NCI-H1930 (cell line): Measurements from ENCODE around the gene RNF113B.

Experiments used
- DNase-seq, 2 experiments: peaks; one replicate each; lab custom pipeline; 2025; lab: John Stamatoyannopoulos, UW

RNF113B gene

DNA sequence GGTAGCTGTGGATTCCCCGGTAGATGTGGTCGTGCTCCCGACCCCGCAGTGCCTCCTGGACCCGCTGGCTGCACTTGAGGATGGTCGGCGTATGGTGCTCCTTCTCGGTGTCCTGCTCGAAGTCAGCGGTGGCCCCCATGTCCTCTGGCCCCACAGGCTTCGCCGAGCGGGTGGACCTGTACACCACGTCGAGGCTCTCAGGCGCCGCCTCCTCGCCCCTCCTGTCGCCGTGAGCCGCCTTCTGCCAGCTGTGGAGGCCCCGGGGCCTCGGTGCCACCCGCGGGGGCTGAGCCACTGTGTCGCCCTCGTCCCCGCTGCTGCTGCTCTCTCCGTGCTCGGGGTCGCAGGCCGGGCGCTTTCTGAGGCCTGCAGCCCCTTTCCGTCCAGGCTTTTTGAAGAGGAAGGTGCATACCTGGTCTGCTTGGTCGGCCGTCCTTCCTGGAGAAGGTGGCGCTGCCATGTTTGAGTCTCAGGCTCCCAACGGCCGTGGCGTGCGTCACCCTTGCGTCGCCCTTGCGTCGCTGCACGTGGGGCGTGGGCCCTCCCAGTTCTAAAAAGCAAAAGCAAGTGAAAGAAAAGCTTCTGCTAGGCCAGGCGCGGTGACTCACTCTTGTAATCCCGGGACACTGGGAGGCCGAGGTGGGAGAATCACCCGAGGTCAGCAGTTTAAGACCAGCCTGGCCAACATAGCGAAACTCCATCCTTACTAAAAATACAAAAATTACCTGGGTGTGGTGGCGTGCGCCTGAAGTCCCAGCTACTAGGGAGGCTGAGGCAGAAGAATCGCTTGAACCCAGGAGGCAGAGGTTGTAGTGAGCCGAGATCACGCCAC lies at the start of gene RNF113B:
Gene RNF113B, minus strand, starts transcription at position 493 of the 832 bp plus-strand sequence. Its CDS starts 33 bp downstream, at position 460.
- DNase-seq, result no peak

DNA sequence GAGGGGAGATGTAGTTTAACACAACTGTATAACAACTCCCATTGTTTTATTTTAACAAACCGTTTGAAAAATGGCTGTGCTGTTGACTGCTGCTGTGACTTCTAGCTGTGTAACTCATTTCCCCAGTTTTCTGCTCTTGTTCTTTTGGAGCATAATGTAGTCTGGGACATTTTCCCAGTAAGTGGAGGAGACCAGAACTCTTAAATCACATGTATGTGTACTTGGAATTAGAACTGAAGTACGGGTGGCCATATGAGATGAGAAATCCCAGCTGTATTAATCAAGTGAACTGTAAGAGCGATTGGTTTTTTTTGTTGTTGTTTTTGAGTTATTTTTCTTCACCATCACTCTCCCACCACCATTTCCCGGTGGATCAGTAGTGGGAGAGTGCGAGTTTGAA lies 49.4 kb upstream of the RNF113B start:
- no peak for DNase-seq

DNA sequence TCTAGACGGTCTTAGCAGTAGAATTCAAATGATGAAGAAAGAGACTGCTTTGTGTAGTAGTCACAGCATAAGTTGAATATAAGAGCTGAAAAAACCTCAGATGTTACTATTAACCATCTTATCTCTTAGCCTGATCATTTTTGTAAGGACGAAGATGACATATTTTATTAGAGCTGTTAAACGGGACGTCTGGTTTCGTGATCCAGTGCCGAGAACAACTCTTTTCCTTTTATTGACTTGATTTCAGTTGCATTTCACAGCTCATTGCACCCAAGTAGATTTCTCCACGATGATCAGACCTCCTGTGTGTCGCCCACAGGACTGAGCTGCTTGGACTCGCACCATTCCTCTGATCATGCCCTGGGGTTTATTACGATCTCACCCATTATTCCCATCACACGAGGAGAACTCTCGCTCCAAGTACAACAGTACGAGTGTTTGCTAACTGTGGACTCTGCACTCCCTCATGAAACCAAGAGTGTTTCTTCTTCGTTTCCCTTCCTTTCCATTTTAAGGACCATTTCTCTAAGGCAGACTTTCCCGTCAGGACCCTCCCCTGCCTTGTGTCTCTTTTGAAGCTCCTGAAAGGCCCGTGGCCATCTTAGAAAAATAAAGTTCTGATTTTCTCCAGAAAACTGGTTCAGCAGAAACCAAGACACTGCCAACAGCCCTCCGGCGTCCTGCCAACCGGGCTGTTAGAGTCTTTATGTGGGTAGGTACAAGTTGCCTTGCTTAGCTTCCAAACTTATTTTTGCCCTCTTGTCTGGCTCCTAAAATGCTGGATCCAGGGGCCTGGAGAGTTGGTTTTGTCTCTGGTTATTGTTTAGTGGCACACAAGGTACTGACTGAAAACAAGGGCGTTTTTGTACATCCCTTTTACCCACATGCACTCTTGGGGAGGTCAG lies 48.2 kb upstream of the RNF113B start:
- no peak for DNase-seq

GRCh38 chr13:98224557-98224956 lies 47.5 kb upstream of the RNF113B start:
- DNase-seq, result no peak

DNA sequence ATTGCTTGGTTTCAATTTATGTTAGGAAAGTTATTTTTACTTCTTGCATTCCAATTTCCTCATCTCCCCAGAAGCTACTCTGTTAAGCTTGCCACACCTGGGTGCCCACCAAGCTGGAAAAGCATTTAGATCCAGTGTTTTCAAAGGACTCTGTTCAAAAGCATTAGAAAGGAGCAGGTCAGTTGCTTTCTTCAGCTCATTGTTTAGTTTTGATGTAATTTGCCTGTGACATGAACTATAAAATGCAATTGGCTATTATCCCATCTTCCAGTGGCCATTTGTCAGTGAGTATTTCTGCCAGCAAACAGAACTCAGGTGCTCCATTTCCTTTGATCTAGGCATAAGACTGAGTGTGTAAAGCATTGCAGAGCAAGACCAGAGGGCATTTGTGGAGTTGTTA lies 46.7 kb upstream of the RNF113B start:
- DNase-seq, result no peak

- no peak for DNase-seq
These were observed 45.7 kb upstream of the RNF113B start for GRCh38 chr13:98222816-98223215.

DNA sequence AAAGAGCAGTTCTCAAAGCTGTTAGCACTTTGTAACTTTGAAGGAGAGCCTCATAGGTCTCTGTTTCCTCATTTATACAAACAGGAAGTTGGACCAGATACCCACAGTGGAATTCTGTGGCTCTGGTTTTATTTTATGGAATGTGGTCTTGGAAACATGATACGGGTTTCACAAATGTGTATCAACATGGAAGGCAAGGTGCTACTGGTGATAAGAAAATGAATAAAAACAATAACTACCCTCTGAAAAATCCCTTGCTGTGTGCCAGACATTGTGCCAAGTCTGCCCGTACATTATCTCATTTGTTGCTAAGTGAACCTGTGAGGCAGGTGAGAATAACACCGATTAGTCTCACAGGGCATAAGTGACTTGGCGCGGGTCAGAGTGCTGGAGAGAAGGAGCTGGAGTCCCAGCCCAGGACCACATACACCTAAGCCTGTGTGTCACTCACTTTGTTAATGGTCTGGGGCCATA lies 45.0 kb upstream of the RNF113B start:
- DNase-seq, result no peak

DNA sequence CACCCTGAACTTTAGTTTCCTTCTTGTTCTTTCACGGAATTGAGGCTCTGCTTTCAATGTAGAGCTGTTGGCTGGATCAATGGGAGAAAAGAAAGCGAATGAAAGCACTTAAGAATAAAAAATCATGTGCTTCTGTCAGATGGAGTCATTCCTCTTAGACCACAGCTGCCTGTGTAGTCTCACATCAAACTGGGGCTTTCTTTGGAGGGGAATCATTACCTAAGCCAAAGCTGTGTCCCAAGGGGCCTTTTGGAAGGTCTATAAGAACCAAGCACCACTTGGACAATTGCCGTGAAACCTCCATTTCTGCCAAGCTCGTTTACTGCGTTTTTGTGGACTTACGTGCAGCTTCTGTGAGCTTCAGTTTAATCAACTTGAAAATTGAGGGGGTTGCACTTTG lies 44.2 kb upstream of the RNF113B start:
- no peak for DNase-seq

GRCh38 chr13:98220271-98220791 lies 43.3 kb upstream of the RNF113B start:
- DNase-seq, result no peak

GRCh38 chr13:98219685-98220084 lies 42.6 kb upstream of the RNF113B start:
- DNase-seq, result no peak

DNA sequence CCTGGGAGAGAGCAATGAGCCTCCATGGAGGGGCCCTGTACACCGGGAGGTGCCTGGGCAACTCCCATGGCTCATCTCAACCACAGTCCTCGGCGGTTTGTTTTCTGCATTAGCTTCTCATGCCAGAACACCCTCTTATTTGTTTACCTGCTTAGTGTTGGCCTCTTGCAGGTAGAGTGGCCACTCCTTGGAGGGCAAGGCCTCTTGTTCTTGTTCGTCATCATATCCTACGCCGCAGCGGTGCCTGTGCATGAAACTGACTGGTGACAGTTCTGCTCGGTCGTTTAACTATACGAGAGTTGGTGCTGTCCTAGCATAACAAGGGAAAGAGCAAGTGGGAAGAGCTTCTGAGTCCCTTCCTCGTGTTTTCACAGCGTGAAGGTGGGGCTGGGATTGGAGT lies 40.5 kb upstream of the RNF113B start:
- DNase-seq, result no peak

DNA sequence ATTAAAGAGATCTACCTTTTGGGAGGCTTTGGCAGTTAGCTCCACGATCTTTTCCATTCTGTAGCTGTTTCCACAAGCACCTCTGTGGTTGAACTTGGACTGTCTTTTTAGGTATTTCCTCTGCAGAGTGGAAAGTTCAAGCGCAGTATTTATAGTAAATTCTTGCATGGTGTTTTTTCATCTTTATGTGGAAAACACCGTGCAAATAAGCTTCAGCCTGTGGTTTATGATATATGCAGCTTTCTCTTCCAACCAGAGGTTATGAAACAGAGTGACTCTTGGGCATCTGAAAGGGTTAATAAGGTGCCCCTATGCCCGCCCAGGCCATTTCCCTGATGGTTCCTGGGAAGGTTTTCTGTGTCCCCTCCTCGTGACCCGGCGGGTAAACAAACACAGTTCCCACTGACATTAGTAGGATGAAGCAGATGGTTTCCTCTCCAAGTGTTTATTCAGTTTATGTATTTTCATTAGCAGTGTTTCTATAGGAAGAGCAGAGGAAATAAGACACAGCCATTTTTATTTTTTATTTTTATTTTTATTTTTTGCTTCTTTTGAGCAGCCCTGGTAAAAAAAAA lies 39.7 kb upstream of the RNF113B start:
- DNase-seq, result no peak

GRCh38 chr13:98216135-98216565 lies 39.1 kb upstream of the RNF113B start:
- no peak for DNase-seq

GRCh38 chr13:98215508-98215907 lies 38.4 kb upstream of the RNF113B start:
- DNase-seq, result no peak

DNA sequence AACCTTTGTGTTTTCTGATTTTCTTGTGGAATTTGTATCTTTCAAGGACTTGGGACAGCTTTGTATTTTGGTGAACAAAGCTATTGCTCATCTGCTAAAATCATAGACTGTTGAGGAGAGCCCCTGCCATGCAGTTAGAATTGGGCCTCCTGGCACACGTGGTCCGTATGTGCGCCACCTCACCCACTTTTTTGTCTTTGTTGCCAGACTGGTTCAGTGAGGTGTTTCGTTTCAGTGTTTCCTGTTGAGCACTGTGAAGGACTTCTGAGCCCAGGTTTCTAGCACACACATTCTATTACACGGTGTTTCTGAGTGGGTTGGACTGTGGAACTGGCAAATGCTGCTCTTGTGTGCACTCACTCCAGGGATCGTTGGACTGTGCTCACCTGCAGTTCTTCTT lies 37.6 kb upstream of the RNF113B start:
- no peak for DNase-seq

DNA sequence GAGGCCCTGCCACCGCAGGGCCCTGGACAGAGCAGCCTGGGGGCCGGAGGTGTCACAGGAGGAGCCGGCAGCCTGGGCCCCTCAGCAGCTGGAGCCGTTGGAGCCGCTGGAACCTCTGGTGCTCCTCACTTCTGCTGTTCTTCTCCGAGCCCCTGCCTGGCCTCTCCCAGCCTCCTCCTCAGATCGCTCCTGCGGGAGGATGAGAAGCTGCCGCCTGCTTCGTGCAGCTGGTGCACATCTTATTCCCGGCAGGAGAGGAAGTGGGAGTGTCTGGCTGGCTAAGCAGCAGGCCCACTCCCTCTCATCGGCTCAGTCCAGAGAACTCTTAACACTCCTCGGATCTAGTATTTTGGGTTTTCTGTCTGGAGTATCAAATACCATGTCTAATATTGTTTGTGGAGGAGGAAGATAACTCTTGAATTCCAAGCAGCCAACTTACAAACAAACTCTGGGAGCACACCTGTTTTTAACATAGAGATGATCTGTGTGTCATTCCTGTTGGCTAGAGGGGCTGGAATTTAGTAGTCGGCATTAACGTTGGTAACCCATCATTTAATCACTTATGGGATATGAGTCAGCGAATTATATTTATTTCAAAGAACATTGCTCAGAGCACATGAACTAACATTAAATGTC lies 37.1 kb upstream of the RNF113B start:
- DNase-seq, result no peak

- no peak for DNase-seq
These were observed 36.3 kb upstream of the RNF113B start for GRCh38 chr13:98213354-98213753.

GRCh38 chr13:98212763-98213162 lies 35.7 kb upstream of the RNF113B start:
- DNase-seq, result no peak

GRCh38 chr13:98208606-98209005 lies 31.5 kb upstream of the RNF113B start:
- DNase-seq, result no peak

- DNase-seq, result no peak
These were observed 30.3 kb upstream of the RNF113B start for GRCh38 chr13:98207416-98207815.

GRCh38 chr13:98206946-98207345 lies 29.9 kb upstream of the RNF113B start:
- DNase-seq, result no peak

DNA sequence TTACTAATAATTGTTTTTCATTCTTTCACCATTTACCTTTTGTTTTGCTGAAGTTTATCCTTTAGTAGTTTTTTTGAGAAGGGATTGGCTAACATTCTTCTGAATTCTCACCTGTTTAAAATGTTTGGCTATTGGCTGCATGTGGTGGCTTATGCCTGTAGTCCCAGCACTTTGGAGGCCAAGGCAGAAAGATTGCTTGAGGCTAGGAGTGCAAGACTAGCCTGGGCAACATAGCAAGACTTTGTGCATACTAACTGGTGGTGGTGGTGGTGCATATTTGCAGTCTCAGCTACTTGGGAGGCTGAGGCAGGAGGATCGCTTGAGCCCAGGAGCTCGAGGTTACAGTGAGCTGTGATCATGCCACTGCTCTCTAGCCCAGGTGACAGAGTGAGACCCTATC lies 27.5 kb upstream of the RNF113B start:
- DNase-seq, result no peak
